Type B pancreatic cell (in vitro differentiated cells): ENCODE results near the gene CFAP92. TPM values are rescaled to one million over a fixed set of nuclear protein-coding genes. Genes with fewer than 3 reads are reported as not detected.
A peak's percentile ranks its signal among the peaks of the same experiment; 100 is the strongest.
"Not testable (repeated sequence)": the region's sequence is repeated elsewhere in the genome, so short reads cannot be mapped to it uniquely, and the experiment has no call there.

ENCODE experiments used
- DNase-seq: peaks from one replicate; pipeline ENCODE4 v3.0.0; 2021; ENCODE audit warnings: mixed read lengths; ENCODE audit not compliant: unreplicated experiment; ENCODE audit errors: extremely low spot score
- H3K27ac Mint-ChIP-seq: 2 replicates; pipeline ENCODE4 v1.8.0; 2021; ENCODE audit warnings: mild to moderate bottlenecking, mixed read lengths
- H3K27me3 Mint-ChIP-seq: 2 replicates; pipeline ENCODE4 v1.8.0; 2021; ENCODE audit warnings: mixed read lengths
- H3K36me3 Mint-ChIP-seq: 2 replicates; pipeline ENCODE4 v1.8.0; 2021; ENCODE audit warnings: mixed read lengths
- H3K4me1 Mint-ChIP-seq: one replicate; pipeline ENCODE4 v1.8.0; 2021; ENCODE audit warnings: mixed read lengths; ENCODE audit not compliant: unreplicated experiment
- H3K4me3 Mint-ChIP-seq: 2 replicates; pipeline ENCODE4 v1.8.0; 2021; ENCODE audit warnings: mild to moderate bottlenecking, mixed read lengths
- H3K9me3 Mint-ChIP-seq: 2 replicates; pipeline ENCODE4 v1.8.0; 2021; ENCODE audit warnings: mixed read lengths
- CTCF ChIP-seq: fragments of 200-600 bp; sonication (generic); conservative IDR thresholded peaks from 2 replicates; pipeline ENCODE4 v1.5.0; 2021; ENCODE audit warnings: antibody characterized with exemption, mild to moderate bottlenecking
- total RNA-seq: library from RNA; stranded (reverse); gene quantifications from 2 replicates; pipeline ENCODE4 v1.2.1, GENCODE V29; 2021; ENCODE audit warnings: low replicate concordance

CFAP92 gene
- total RNA-seq, 1 donor from 2014 or later, result 4.4 TPM

- Mint-ChIP-seq H3K9me3 (peaks cover 5% of the 10 kb centered on the region), H3K27me3 (peaks cover 12% of the 10 kb centered on the region), H3K4me3 (no peak overlapping the region), H3K4me1 (no peaks in the 10 kb centered on the region), H3K36me3 (no peaks in the 10 kb centered on the region), H3K27ac (no peak overlapping the region)
- DNase-seq, result peak; percentile 49
- no peak for TF ChIP-seq CTCF
Measured at GRCh38 chr3:128933922-128934253, 60.0 kb downstream of the CFAP92 start.

GRCh38 chr3:128933213-128933921, 60.5 kb downstream of the CFAP92 start:
- H3K36me3 Mint-ChIP-seq, result no peaks in the 10 kb centered on the region
- H3K27ac Mint-ChIP-seq, result no peak overlapping the region
- no peaks in the 10 kb centered on the region for H3K4me1 Mint-ChIP-seq
- H3K9me3 Mint-ChIP-seq, result peaks cover 5% of the 10 kb centered on the region
- DNase-seq, result peak; percentile 56
- H3K4me3 Mint-ChIP-seq, result no peak overlapping the region
- H3K27me3 Mint-ChIP-seq, result peaks cover 12% of the 10 kb centered on the region
- TF ChIP-seq CTCF, result no peak

GRCh38 chr3:128932516-128933212, 61.2 kb downstream of the CFAP92 start:
- H3K4me1 Mint-ChIP-seq, result no peaks in the 10 kb centered on the region
- DNase-seq, result peak; percentile 36
- peak overlapping the region; percentile 30 for H3K4me3 Mint-ChIP-seq
- H3K27ac Mint-ChIP-seq, result no peak overlapping the region
- H3K27me3 Mint-ChIP-seq, result peaks cover 12% of the 10 kb centered on the region
- H3K36me3 Mint-ChIP-seq, result no peaks in the 10 kb centered on the region
- H3K9me3 Mint-ChIP-seq, result peaks cover 5% of the 10 kb centered on the region
- TF ChIP-seq CTCF, result no peak

- no peaks in the 10 kb centered on the region for H3K36me3 Mint-ChIP-seq
- no peak for TF ChIP-seq CTCF
- H3K9me3 Mint-ChIP-seq, result peaks cover 9% of the 10 kb centered on the region
- no peak overlapping the region for H3K4me3 Mint-ChIP-seq
- H3K27me3 Mint-ChIP-seq, result peaks cover 12% of the 10 kb centered on the region
- DNase-seq, result no peak
- no peak overlapping the region for H3K27ac Mint-ChIP-seq
- H3K4me1 Mint-ChIP-seq, result no peaks in the 10 kb centered on the region
Measured at GRCh38 chr3:128931046-128931445, 62.8 kb downstream of the CFAP92 start.

GRCh38 chr3:128929364-128929763, 64.5 kb downstream of the CFAP92 start:
- Mint-ChIP-seq H3K27ac (no peak overlapping the region), H3K4me3 (no peak overlapping the region), H3K36me3 (peaks cover 11% of the 10 kb centered on the region), H3K9me3 (peaks cover 17% of the 10 kb centered on the region), H3K4me1 (no peaks in the 10 kb centered on the region), H3K27me3 (peaks cover 12% of the 10 kb centered on the region)
- TF ChIP-seq CTCF, result no peak
- no peak for DNase-seq

- H3K36me3 Mint-ChIP-seq, result peaks cover 31% of the 10 kb centered on the region
- H3K4me3 Mint-ChIP-seq, H3K27ac Mint-ChIP-seq: not testable (repeated sequence)
Measured at GRCh38 chr3:128923986-128924385, 69.9 kb downstream of the CFAP92 start.

More at GRCh38 chr3:128923986-128924385, 69.9 kb downstream of the CFAP92 start:
- not testable (repeated sequence) for H3K4me1 Mint-ChIP-seq, DNase-seq, H3K27me3 Mint-ChIP-seq
- peaks cover 31% of the 10 kb centered on the region for H3K9me3 Mint-ChIP-seq
